Activated naive CD8-positive, alpha-beta T cell treated with anti-CD3 and anti-CD28 coated beads, Interleukin-2, amount 10 ng/mL, durations not matched to agents 7 days and 5 days (primary cell): ENCODE results near the gene UST. TPM values are rescaled to one million over a fixed set of nuclear protein-coding genes. Genes with fewer than 3 reads are reported as not detected.
"Not testable (repeated sequence)": the region's sequence is repeated elsewhere in the genome, so short reads cannot be mapped to it uniquely, and the experiment has no call there.

Experiments used
- ATAC-seq: fragments of 150-1000 bp; cut with Tn5 transposase; one replicate; pipeline ENCODE4 v1.10.0; 2021; ENCODE audit warnings: low read depth, moderate library complexity
- POLR2A ChIA-PET: fragments of 350-600 bp; sonication (Branson Sonifier 250); formaldehyde crosslinking; loops from one replicate; lab custom pipeline; 2021; ENCODE audit warnings: antibody characterized with exemption; lab: Charles Lee
- DNase-seq: peaks from one replicate; pipeline ENCODE4 v3.0.0; 2021
- H3K27ac Mint-ChIP-seq: one replicate; pipeline ENCODE4 v1.8.0; 2022; ENCODE audit warnings: mild to moderate bottlenecking, mixed read lengths
- H3K27me3 Mint-ChIP-seq: one replicate; pipeline ENCODE4 v1.8.0; 2022; ENCODE audit warnings: mild to moderate bottlenecking, moderate library complexity, mixed read lengths
- H3K36me3 Mint-ChIP-seq: one replicate; pipeline ENCODE4 v1.8.0; 2021; ENCODE audit warnings: mild to moderate bottlenecking, mixed read lengths
- H3K4me1 Mint-ChIP-seq: one replicate; pipeline ENCODE4 v1.8.0; 2021; ENCODE audit warnings: mixed read lengths
- H3K4me3 Mint-ChIP-seq: one replicate; pipeline ENCODE4 v1.8.0; 2022; ENCODE audit warnings: mild to moderate bottlenecking, moderate library complexity, mixed read lengths
- H3K9me3 Mint-ChIP-seq: one replicate; pipeline ENCODE4 v1.8.0; 2021; ENCODE audit warnings: mixed read lengths
- total RNA-seq, 2 experiments: library from RNA; stranded (reverse); gene quantifications; one replicate each; pipeline ENCODE4 v1.2.3, GENCODE V29; 2021

The UST gene
- total RNA-seq, 2 experiments from 2014 or later, result 2.9 to 3.1 TPM

- ATAC-seq, H3K27ac Mint-ChIP-seq, DNase-seq, H3K9me3 Mint-ChIP-seq, H3K4me1 Mint-ChIP-seq, H3K4me3 Mint-ChIP-seq, POLR2A ChIA-PET, H3K27me3 Mint-ChIP-seq, H3K36me3 Mint-ChIP-seq: not testable (repeated sequence)
These were observed 102.6 kb downstream of the UST start for GRCh38 chr6:148849449-148849848.

DNA sequence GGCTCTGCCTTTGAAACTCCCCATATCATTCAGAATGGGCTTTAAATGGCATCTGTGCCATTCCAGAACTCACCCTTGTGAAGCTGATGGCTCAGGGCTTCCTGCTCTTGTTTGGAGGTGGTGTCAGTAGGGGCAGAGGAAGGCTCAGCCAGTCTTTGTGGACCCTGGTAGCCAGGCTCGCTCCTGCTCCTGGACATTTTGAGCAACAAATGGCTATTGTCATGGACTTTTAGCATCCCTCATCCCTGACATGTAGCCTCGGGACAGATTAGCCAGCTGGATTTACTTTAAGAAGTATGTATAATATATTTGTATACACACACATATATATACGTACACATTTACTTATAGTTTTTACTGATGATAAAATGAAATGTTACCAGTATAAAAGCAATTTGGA, 104.1 kb downstream of the UST start:
- POLR2A ChIA-PET, result no interaction called here
- Mint-ChIP-seq H3K36me3 (no peaks in the 10 kb centered on the region), H3K9me3 (no peaks in the 10 kb centered on the region), H3K27ac (no peak overlapping the region), H3K4me1 (no peaks in the 10 kb centered on the region), H3K27me3 (peaks cover 5% of the 10 kb centered on the region), H3K4me3 (no peak overlapping the region)
- no peak for DNase-seq
- no peak for ATAC-seq

GRCh38 chr6:148851683-148852556, 105.1 kb downstream of the UST start:
- peaks cover 5% of the 10 kb centered on the region for H3K27me3 Mint-ChIP-seq
- no peaks in the 10 kb centered on the region for H3K9me3 Mint-ChIP-seq
- no peaks in the 10 kb centered on the region for H3K4me1 Mint-ChIP-seq
- no peak for DNase-seq
- POLR2A ChIA-PET, result no interaction called here
- no peaks in the 10 kb centered on the region for H3K36me3 Mint-ChIP-seq
- no peak overlapping the region for H3K4me3 Mint-ChIP-seq
- no peak overlapping the region for H3K27ac Mint-ChIP-seq
- ATAC-seq, result no peak

DNA sequence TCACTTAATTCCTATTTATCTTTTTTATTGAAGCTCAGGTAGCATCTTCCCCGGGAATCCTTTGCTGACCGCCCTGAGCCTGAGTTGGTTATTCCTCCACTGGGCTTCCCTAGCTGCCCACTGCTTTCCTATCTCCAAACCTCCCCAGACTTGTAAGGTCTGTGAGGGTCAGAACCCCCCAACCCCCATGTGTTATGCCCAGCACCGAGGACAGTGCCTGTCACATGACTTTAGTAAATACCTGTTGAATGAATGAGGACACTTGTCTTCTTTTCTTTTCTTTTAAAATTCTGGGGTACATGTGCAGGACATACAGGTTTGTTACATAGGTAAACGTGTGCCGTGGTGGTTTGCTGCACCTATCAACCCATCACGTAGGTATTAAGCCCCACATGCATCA, 105.9 kb downstream of the UST start:
- DNase-seq (no peak), ATAC-seq (no peak)
- Mint-ChIP-seq H3K27me3 (peaks cover 5% of the 10 kb centered on the region), H3K4me1 (no peaks in the 10 kb centered on the region), H3K9me3 (no peaks in the 10 kb centered on the region), H3K36me3 (no peaks in the 10 kb centered on the region), H3K27ac (no peak overlapping the region), H3K4me3 (no peak overlapping the region)
- POLR2A ChIA-PET, result no interaction called here

DNA sequence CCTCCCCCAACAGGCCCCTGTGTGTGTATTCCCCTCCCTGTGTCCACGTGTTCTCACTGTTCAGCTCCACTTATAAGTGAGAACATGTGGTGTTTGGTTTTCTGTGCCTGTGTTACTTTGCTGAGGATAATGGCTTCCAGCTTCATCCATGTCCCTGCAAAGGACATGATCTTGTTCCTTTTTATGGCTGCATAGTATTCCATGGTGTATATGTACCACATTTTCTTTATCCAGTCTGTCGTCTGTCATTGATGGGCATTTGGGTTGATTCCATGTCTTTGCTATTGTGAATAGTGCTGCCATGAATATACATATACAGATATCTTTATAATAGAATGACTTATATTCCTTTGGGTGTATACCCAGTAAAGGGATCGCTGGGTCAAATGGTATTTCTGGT, 106.3 kb downstream of the UST start:
- H3K36me3 Mint-ChIP-seq, H3K9me3 Mint-ChIP-seq, POLR2A ChIA-PET, DNase-seq, H3K4me1 Mint-ChIP-seq, H3K27me3 Mint-ChIP-seq, ATAC-seq, H3K4me3 Mint-ChIP-seq, H3K27ac Mint-ChIP-seq: not testable (repeated sequence)

- H3K27me3 Mint-ChIP-seq, result peaks cover 5% of the 10 kb centered on the region
- H3K9me3 Mint-ChIP-seq, result no peaks in the 10 kb centered on the region
- POLR2A ChIA-PET, result no interaction called here
- ATAC-seq (no peak), DNase-seq (no peak)
- H3K4me3 Mint-ChIP-seq, result no peak overlapping the region
- no peaks in the 10 kb centered on the region for H3K4me1 Mint-ChIP-seq
- no peaks in the 10 kb centered on the region for H3K36me3 Mint-ChIP-seq
- no peak overlapping the region for H3K27ac Mint-ChIP-seq
These were observed 107.3 kb downstream of the UST start for GRCh38 chr6:148854096-148854495.

DNA sequence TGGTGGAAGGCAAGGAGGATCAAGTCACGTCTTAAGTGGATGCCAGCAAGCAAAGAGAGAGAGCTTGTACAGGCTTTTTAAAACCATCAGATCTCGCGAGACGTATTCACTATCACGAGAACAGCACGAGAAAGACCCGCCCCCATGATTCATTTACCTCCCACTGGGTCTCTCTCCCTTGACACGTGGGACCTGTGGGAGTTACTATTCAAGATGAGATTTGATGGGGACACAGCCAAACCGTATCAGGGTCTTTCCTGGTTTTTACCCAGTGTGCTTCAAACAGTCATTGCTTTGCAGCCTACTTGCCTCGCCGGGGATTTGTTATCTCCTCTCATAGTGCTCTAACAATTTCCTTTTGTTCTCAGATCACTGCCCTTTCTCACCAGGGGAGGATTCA, 108.2 kb downstream of the UST start:
- Mint-ChIP-seq H3K9me3 (peaks cover 2% of the 10 kb centered on the region), H3K36me3 (no peaks in the 10 kb centered on the region), H3K27me3 (peaks cover 5% of the 10 kb centered on the region), H3K4me1 (no peaks in the 10 kb centered on the region), H3K27ac (no peak overlapping the region), H3K4me3 (no peak overlapping the region)
- ATAC-seq (no peak), DNase-seq (no peak)
- POLR2A ChIA-PET, result no interaction called here

- Mint-ChIP-seq H3K27ac (no peak overlapping the region), H3K9me3 (peaks cover 2% of the 10 kb centered on the region), H3K4me1 (no peaks in the 10 kb centered on the region), H3K36me3 (no peaks in the 10 kb centered on the region), H3K4me3 (no peak overlapping the region), H3K27me3 (peaks cover 7% of the 10 kb centered on the region)
- ATAC-seq (no peak), DNase-seq (no peak)
- POLR2A ChIA-PET, result no interaction called here
These were observed 108.9 kb downstream of the UST start for GRCh38 chr6:148855744-148856143.

DNA sequence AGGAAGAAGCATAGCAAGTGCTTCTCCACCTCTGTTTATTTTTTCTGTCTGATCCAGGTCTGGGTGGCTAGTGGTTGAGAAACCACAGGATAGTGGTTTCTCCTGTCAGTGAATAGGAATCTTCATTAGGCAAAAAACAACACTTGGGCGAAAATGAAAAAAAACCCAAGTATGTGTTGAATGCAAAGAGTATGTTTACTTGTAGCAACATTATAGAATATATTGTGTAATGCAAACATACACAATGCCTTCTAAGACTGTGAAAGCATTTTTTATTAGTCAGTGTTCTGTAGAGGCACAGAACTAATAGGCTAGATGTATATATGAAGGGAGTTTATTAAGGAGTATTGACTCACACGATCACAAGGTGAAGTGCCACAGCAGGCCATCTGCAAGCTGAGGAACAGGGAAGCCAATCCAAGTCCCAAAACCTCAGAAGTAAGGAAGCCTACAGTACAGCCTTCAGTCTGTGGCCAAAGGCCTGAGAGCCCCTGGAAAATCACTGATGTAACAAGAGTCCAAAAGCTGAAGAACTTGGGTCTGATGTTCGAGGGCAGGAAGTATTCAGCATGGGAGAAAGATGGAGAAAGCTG, 111.1 kb downstream of the UST start:
- DNase-seq (no peak), ATAC-seq (no peak)
- Mint-ChIP-seq H3K36me3 (no peaks in the 10 kb centered on the region), H3K27ac (no peak overlapping the region), H3K4me3 (no peak overlapping the region), H3K27me3 (peaks cover 11% of the 10 kb centered on the region), H3K4me1 (no peaks in the 10 kb centered on the region), H3K9me3 (peaks cover 2% of the 10 kb centered on the region)
- POLR2A ChIA-PET, result no interaction called here

- POLR2A ChIA-PET, H3K4me1 Mint-ChIP-seq, DNase-seq, H3K27me3 Mint-ChIP-seq, H3K27ac Mint-ChIP-seq, ATAC-seq, H3K9me3 Mint-ChIP-seq, H3K4me3 Mint-ChIP-seq, H3K36me3 Mint-ChIP-seq: not testable (repeated sequence)
These were observed 117.3 kb downstream of the UST start for GRCh38 chr6:148864132-148864531.

DNA sequence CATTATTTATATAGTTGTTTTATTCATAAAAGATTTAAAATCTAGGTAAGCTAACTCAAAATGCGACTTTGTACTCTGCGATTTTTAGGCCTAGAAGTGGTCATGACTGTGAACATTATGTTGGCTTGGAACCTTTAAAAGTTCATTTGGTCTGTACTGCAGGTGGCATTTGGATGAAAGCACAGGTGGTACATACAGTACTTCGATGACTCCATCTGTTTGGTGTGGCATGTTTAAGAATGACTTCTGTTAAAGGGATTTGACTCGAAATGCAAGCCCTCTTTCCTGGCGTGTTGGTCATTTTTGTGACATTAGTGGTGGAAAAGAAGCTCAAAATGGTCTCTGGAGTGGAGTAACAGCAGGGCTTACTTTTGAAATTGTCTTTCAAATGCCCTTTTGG, 118.1 kb downstream of the UST start:
- DNase-seq, result no peak
- Mint-ChIP-seq H3K27ac (no peak overlapping the region), H3K27me3 (peaks cover 6% of the 10 kb centered on the region), H3K4me3 (no peak overlapping the region), H3K9me3 (peaks cover 2% of the 10 kb centered on the region), H3K36me3 (no peaks in the 10 kb centered on the region), H3K4me1 (no peaks in the 10 kb centered on the region)
- no peak for ATAC-seq
- POLR2A ChIA-PET, result no interaction called here

- H3K36me3 Mint-ChIP-seq, result no peaks in the 10 kb centered on the region
- DNase-seq (no peak), ATAC-seq (no peak)
- H3K4me1 Mint-ChIP-seq, result no peaks in the 10 kb centered on the region
- no peaks in the 10 kb centered on the region for H3K27me3 Mint-ChIP-seq
- H3K9me3 Mint-ChIP-seq, result peaks cover 2% of the 10 kb centered on the region
- no peak overlapping the region for H3K4me3 Mint-ChIP-seq
- no peak overlapping the region for H3K27ac Mint-ChIP-seq
- POLR2A ChIA-PET, result no interaction called here
These were observed 119.9 kb downstream of the UST start for GRCh38 chr6:148866657-148867268.

- no peak overlapping the region for H3K27ac Mint-ChIP-seq
- no peaks in the 10 kb centered on the region for H3K36me3 Mint-ChIP-seq
- peaks cover 2% of the 10 kb centered on the region for H3K9me3 Mint-ChIP-seq
- ATAC-seq (no peak), DNase-seq (no peak)
- no peak overlapping the region for H3K4me3 Mint-ChIP-seq
- no peaks in the 10 kb centered on the region for H3K27me3 Mint-ChIP-seq
- POLR2A ChIA-PET, result no interaction called here
- no peaks in the 10 kb centered on the region for H3K4me1 Mint-ChIP-seq
These were observed 121.0 kb downstream of the UST start for GRCh38 chr6:148867862-148868261.

DNA sequence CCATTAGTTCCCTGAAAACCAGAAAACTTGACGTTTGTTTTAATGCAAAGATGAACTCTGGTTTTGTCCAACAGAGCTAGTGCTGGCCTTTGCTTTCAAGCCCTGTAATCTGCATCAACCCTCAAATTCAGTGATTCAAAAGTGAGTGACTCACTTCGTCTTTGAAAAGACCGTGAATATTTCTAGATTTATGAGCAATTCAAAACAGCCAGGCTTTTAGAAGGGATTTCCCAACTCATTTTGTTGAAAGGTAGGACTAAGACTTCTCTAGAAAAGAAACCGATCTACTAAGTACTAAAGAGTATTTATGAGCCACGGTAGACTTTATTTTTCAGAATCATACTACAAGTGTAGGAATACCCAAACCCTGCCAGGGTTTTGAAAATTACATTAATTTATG, 121.5 kb downstream of the UST start:
- no peak overlapping the region for H3K27ac Mint-ChIP-seq
- no peak overlapping the region for H3K4me3 Mint-ChIP-seq
- no peak for DNase-seq
- H3K9me3 Mint-ChIP-seq, result peaks cover 2% of the 10 kb centered on the region
- no peaks in the 10 kb centered on the region for H3K4me1 Mint-ChIP-seq
- no peaks in the 10 kb centered on the region for H3K36me3 Mint-ChIP-seq
- ATAC-seq, result no peak
- POLR2A ChIA-PET, result no interaction called here
- H3K27me3 Mint-ChIP-seq, result no peaks in the 10 kb centered on the region
